Endodermal cell (in vitro differentiated cells): Measurements from ENCODE around the gene GSTA5. TPM values are rescaled to one million over a fixed set of nuclear protein-coding genes. Genes with fewer than 3 reads are reported as not detected.

Source experiments
- DNase-seq: peaks from one replicate; pipeline ENCODE4 v3.0.0-alpha.2; 2017
- H3K27ac ChIP-seq: 2 replicates; pipeline ENCODE4 v1.5.1; 2013; ENCODE audit warnings: mild to moderate bottlenecking, low read depth, low read length, moderate library complexity
- H3K27me3 ChIP-seq: 2 replicates; pipeline ENCODE4 v1.6.1; 2013; ENCODE audit warnings: mild to moderate bottlenecking, low read length, moderate library complexity; ENCODE audit not compliant: insufficient read depth, control insufficient read depth, poor library complexity, severe bottlenecking
- H3K36me3 ChIP-seq: 2 replicates; pipeline ENCODE4 v1.7.0; 2013; ENCODE audit warnings: mild to moderate bottlenecking, low read length, moderate library complexity; ENCODE audit not compliant: control insufficient read depth, insufficient read depth
- H3K4me1 ChIP-seq: one replicate; pipeline ENCODE4 v1.7.0; 2013; ENCODE audit warnings: low read length; ENCODE audit not compliant: control insufficient read depth, insufficient read depth
- H3K4me3 ChIP-seq: 2 replicates; pipeline ENCODE4 v1.5.1; 2013; ENCODE audit warnings: mild to moderate bottlenecking, low read length, moderate library complexity
- H3K9ac ChIP-seq: 2 replicates; pipeline ENCODE4 v1.6.1; 2013; ENCODE audit warnings: mild to moderate bottlenecking, low read length, moderate library complexity; ENCODE audit not compliant: poor library complexity, severe bottlenecking; ENCODE audit errors: extremely low read depth
- H3K9me3 ChIP-seq: 2 replicates; pipeline ENCODE4 v1.6.1; 2013; ENCODE audit warnings: mild to moderate bottlenecking, low read length, moderate library complexity; ENCODE audit not compliant: control insufficient read depth
- H3K27ac Mint-ChIP-seq: 2 replicates; pipeline ENCODE4 v1.8.0; 2020; ENCODE audit warnings: mixed read lengths
- H3K27me3 Mint-ChIP-seq: 2 replicates; pipeline ENCODE4 v1.8.0; 2021; ENCODE audit warnings: mild to moderate bottlenecking, mixed read lengths; ENCODE audit not compliant: insufficient read depth
- H3K36me3 Mint-ChIP-seq: 2 replicates; pipeline ENCODE4 v1.8.0; 2020; ENCODE audit warnings: low read depth, mixed read lengths
- H3K4me1 Mint-ChIP-seq: 2 replicates; pipeline ENCODE4 v1.8.0; 2020; ENCODE audit warnings: mixed read lengths
- H3K4me3 Mint-ChIP-seq: 2 replicates; pipeline ENCODE4 v1.8.0; 2020; ENCODE audit warnings: mild to moderate bottlenecking, moderate library complexity, mixed read lengths
- H3K9me3 Mint-ChIP-seq: 2 replicates; pipeline ENCODE4 v1.8.0; 2020; ENCODE audit warnings: mild to moderate bottlenecking, mixed read lengths
- WGBS, 2 experiments: methylation state at CpG; one replicate each; pipeline versions ENCODE4 v1.1.5 to v1.1.7; 2013; ENCODE audit warnings: missing lambda C conversion rate in 2 of 2, mixed read lengths in 1 of 2; ENCODE audit not compliant: insufficient coverage in 1 of 2, insufficient read length in 1 of 2; 5-methylcytosine and 5-hydroxymethylcytosine counted together
- total RNA-seq, 2 donors: library from RNA; stranded (reverse); fragmentation: NEBNext Ultra II Directional in 1 of 2; extraction: Animal tissue kit (Norgen Biotek cat#: 25700) in 1 of 2; gene quantifications; 2 replicates in 1 of 2; 3 replicates in 1 of 2; pipeline ENCODE4 v1.2.1, GENCODE V29; 2021
- TF ChIP-seq, protein P1 (sequence below): fragments of 200-600 bp; sonication (generic); conservative IDR thresholded peaks from 2 replicates; pipeline ENCODE4 v1.5.0; 2021; ENCODE audit warnings: antibody characterized with exemption, mild to moderate bottlenecking

GSTA5 gene
- total RNA-seq, 2 donors from 2014 or later: not detected

DNA sequence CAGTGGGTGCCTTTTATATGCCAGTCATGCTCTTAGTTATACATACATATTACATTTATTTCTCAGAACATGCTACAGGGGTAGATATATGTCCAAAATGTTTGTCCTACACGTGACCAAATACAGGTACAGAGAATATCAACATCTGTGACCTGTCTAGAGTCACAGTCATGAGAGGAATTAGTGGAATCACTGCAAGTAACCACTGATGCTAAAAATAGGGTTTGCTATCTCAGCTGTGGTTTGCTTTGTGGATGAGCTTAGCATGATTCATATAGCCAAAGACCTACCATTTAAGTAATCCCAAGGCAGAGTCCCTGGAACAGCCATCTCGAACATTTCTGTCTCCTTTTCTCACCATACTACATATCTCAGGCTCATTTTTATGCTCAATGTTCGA is 36.6 kb upstream of the GSTA5 start:
- Mint-ChIP-seq H3K4me1 (peaks cover 10% of the 10 kb centered on the region), H3K36me3 (no peaks in the 10 kb centered on the region), H3K4me3 (no peak overlapping the region), H3K9me3 (no peaks in the 10 kb centered on the region), H3K27ac (no peak overlapping the region), H3K27me3 (no peaks in the 10 kb centered on the region)
- TF ChIP-seq, protein P1, sequence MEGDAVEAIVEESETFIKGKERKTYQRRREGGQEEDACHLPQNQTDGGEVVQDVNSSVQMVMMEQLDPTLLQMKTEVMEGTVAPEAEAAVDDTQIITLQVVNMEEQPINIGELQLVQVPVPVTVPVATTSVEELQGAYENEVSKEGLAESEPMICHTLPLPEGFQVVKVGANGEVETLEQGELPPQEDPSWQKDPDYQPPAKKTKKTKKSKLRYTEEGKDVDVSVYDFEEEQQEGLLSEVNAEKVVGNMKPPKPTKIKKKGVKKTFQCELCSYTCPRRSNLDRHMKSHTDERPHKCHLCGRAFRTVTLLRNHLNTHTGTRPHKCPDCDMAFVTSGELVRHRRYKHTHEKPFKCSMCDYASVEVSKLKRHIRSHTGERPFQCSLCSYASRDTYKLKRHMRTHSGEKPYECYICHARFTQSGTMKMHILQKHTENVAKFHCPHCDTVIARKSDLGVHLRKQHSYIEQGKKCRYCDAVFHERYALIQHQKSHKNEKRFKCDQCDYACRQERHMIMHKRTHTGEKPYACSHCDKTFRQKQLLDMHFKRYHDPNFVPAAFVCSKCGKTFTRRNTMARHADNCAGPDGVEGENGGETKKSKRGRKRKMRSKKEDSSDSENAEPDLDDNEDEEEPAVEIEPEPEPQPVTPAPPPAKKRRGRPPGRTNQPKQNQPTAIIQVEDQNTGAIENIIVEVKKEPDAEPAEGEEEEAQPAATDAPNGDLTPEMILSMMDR: no peak
- Histone ChIP-seq H3K4me1 (no peaks in the 10 kb centered on the region), H3K27me3 (no peaks in the 10 kb centered on the region), H3K9me3 (no peaks in the 10 kb centered on the region), H3K9ac (no peak overlapping the region), H3K4me3 (no peak overlapping the region), H3K36me3 (no peaks in the 10 kb centered on the region), H3K27ac (no peak overlapping the region)
- 85 to 100% methylated on average over 1 to 2 of the region's 3 CpGs for WGBS, 2 experiments
- DNase-seq: no peak

DNA sequence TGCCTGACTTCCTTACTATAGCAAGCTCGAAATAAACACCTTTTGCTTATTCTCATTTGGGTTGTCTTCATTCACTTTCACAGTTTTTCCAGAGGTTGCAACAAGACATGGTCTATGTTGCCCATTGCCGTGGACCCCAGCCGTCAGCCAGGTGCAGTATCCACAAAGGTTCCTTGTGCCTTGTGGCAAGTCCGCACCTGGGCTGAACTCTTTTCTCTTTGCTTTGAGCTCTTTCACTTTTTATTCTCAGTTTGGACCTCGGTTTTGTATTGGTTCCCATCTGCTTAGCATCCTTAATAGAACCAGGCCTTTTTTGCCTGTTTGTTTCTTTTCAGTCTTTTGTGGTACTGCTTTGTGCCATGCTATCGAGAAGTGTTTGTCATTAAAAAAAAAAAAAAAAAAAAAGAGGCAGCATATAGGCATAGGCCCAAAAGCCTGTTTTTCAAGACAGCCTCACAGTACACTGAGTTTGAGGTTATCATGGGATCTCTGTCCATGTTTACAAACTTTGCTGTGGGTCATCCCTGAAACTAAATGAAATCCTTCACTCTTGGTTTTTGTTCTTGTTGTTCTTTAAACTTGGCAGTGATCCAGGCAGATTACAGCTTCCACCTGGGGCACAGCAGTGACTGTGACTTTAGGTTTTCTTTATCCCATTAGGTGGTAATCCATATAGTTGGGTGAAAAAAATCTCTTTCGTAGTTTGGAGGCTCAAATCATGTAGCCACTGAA is 35.6 kb upstream of the GSTA5 start:
- WGBS, 2 experiments: 93 to 99% methylated on average over 6 to 7 of the region's 7 CpGs
- Mint-ChIP-seq H3K27ac (no peak overlapping the region), H3K4me1 (peaks cover 5% of the 10 kb centered on the region), H3K4me3 (no peak overlapping the region), H3K9me3 (no peaks in the 10 kb centered on the region), H3K27me3 (no peaks in the 10 kb centered on the region), H3K36me3 (no peaks in the 10 kb centered on the region)
- Histone ChIP-seq H3K9me3 (no peaks in the 10 kb centered on the region), H3K4me1 (no peaks in the 10 kb centered on the region), H3K36me3 (no peaks in the 10 kb centered on the region), H3K27me3 (no peaks in the 10 kb centered on the region), H3K9ac (no peak overlapping the region), H3K4me3 (no peak overlapping the region), H3K27ac (no peak overlapping the region)
- TF ChIP-seq, protein P1: no peak
- no peak for DNase-seq

DNA sequence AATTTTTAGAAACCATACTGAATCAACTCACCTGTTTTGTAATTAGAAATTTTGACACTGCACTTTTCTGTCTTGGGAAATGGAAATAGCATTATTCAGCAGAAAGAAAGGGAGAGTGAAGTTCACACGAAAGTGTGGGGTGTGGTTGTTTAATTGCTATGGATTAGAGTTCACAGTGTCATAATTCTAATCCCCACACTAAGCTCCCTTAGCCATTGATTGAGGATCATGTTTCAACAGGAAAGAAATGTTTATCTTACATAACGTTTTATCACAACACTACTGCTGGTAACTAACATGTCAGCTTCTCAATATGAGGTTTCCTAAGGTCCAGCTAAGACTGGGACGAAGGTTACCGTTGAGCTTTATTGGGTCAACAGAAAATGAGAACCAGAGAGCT is 31.4 kb upstream of the GSTA5 start:
- Histone ChIP-seq H3K9me3 (no peaks in the 10 kb centered on the region), H3K36me3 (no peaks in the 10 kb centered on the region), H3K4me1 (no peaks in the 10 kb centered on the region), H3K4me3 (no peak overlapping the region), H3K27me3 (no peaks in the 10 kb centered on the region), H3K27ac (no peak overlapping the region), H3K9ac (no peak overlapping the region)
- no peaks in the 10 kb centered on the region for H3K9me3 Mint-ChIP-seq
- TF ChIP-seq, protein P1: no peak
- WGBS, 2 experiments: 91 to 100% methylated on average over 3 to 4 of the region's 4 CpGs
- peaks cover 9% of the 10 kb centered on the region for H3K4me1 Mint-ChIP-seq
- H3K27me3 Mint-ChIP-seq: no peaks in the 10 kb centered on the region
- H3K4me3 Mint-ChIP-seq: no peak overlapping the region
- no peak for DNase-seq
- H3K36me3 Mint-ChIP-seq: no peaks in the 10 kb centered on the region
- H3K27ac Mint-ChIP-seq: no peak overlapping the region
